WTC11 (cell line): ENCODE results near the gene SRSF3.

Experiments used
- CTCF ChIP-seq: fragments of 200-600 bp; IDR thresholded peaks from 2 replicates; pipeline ENCODE4 v1.8.0; 2022; ENCODE audit warnings: antibody characterized with exemption
- PRDM15 ChIP-seq: sonication (generic); formaldehyde crosslinking; IDR thresholded peaks from 2 replicates; pipeline ENCODE4 v1.8.0; 2022; ENCODE audit warnings: missing genetic modification reagents
- RORB ChIP-seq: fragments of 250-450 bp; sonication (Bioruptor Pico); IDR thresholded peaks from 2 replicates; pipeline ENCODE4 v1.9.0; 2021; ENCODE audit warnings: mild to moderate bottlenecking
- SOX15 ChIP-seq: fragments of 250-450 bp; sonication (Bioruptor Pico); IDR thresholded peaks from 2 replicates; pipeline ENCODE4 v1.9.0; 2021; ENCODE audit warnings: mild to moderate bottlenecking
- TF ChIP-seq, protein P1 (sequence below): sonication (generic); formaldehyde crosslinking; IDR thresholded peaks from 2 replicates; pipeline ENCODE4 v1.8.1; 2022; ENCODE audit warnings: mild to moderate bottlenecking, moderate library complexity, missing genetic modification reagents
- TF ChIP-seq, protein P2 (sequence below): sonication (generic); formaldehyde crosslinking; IDR thresholded peaks from 2 replicates; pipeline ENCODE4 v1.8.0; 2022; ENCODE audit warnings: mild to moderate bottlenecking, missing genetic modification reagents

- TF ChIP-seq RORB (CRISPR knock-in tag): no peak
- TF ChIP-seq, protein P1, sequence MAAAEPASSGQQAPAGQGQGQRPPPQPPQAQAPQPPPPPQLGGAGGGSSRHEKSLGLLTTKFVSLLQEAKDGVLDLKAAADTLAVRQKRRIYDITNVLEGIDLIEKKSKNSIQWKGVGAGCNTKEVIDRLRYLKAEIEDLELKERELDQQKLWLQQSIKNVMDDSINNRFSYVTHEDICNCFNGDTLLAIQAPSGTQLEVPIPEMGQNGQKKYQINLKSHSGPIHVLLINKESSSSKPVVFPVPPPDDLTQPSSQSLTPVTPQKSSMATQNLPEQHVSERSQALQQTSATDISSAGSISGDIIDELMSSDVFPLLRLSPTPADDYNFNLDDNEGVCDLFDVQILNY (CRISPR knock-in tag): no peak
- TF ChIP-seq CTCF: no peak
- no peak for TF ChIP-seq SOX15 (CRISPR knock-in tag)
- no peak for TF ChIP-seq PRDM15 (CRISPR knock-in tag)
- TF ChIP-seq, protein P2, sequence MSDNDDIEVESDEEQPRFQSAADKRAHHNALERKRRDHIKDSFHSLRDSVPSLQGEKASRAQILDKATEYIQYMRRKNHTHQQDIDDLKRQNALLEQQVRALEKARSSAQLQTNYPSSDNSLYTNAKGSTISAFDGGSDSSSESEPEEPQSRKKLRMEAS (CRISPR knock-in tag): no peak
Observed at GRCh38 chr6:36649701-36650484, 55.7 kb downstream of the SRSF3 start.
